Neuronal stem cell (in vitro differentiated cells): ENCODE measurements around the gene TRAP1.

Source experiments
- DNase-seq: peaks from one replicate; pipeline ENCODE4 v3.0.0-alpha.2; 2013; ENCODE audit warnings: low spot score
- H2AFZ ChIP-seq: one replicate; pipeline ENCODE4 v1.6.1; 2013; ENCODE audit warnings: mild to moderate bottlenecking, low read length, inconsistent platforms
- H2AK5ac ChIP-seq: 2 replicates; pipeline ENCODE4 v1.6.1; 2013; ENCODE audit warnings: low read depth, mild to moderate bottlenecking, inconsistent platforms, low read length, moderate library complexity, mixed read lengths
- H2BK120ac ChIP-seq: 2 replicates; pipeline ENCODE4 v1.6.1; 2013; ENCODE audit warnings: low read depth, mild to moderate bottlenecking, inconsistent platforms, low read length, moderate library complexity, mixed read lengths
- H2BK12ac ChIP-seq: one replicate; pipeline ENCODE4 v1.6.1; 2013; ENCODE audit warnings: low read length, inconsistent platforms
- H2BK15ac ChIP-seq: 2 replicates; pipeline ENCODE4 v1.6.1; 2013; ENCODE audit warnings: mild to moderate bottlenecking, low read length, inconsistent platforms, mixed read lengths
- H2BK5ac ChIP-seq: one replicate; pipeline ENCODE4 v1.6.1; 2013; ENCODE audit warnings: inconsistent platforms, mild to moderate bottlenecking, low read length, moderate library complexity
- H3K14ac ChIP-seq: one replicate; pipeline ENCODE4 v1.6.1; 2013; ENCODE audit warnings: low read length, inconsistent platforms
- H3K18ac ChIP-seq: 2 replicates; pipeline ENCODE4 v1.6.1; 2013; ENCODE audit warnings: low read length, inconsistent platforms
- H3K23ac ChIP-seq: 2 replicates; pipeline ENCODE4 v1.6.1; 2013; ENCODE audit warnings: low read depth, mild to moderate bottlenecking, mixed read lengths, low read length, inconsistent platforms; ENCODE audit not compliant: poor library complexity
- H3K27ac ChIP-seq: replicated peaks from 3 replicates; pipeline ENCODE4 v1.5.1; 2013; ENCODE audit warnings: low read length, inconsistent platforms
- H3K27me3 ChIP-seq, 3 experiments: 2 replicates each; pipeline ENCODE4 v1.6.1; 2013; ENCODE audit warnings: low read length in 3 of 3, mild to moderate bottlenecking in 2 of 3, inconsistent platforms in 1 of 3, low read depth in 1 of 3, mixed read lengths in 1 of 3, moderate library complexity in 1 of 3; ENCODE audit not compliant: control insufficient read depth in 3 of 3, insufficient read depth in 3 of 3
- H3K36me3 ChIP-seq, 2 donors: replicated peaks in 1 of 2; 2 replicates each; pipeline ENCODE4 v1.6.1; 2013; ENCODE audit warnings: low read length in 2 of 2; ENCODE audit not compliant: control insufficient read depth in 2 of 2, insufficient read depth in 2 of 2
- H3K4ac ChIP-seq: 2 replicates; pipeline ENCODE4 v1.6.1; 2013; ENCODE audit warnings: inconsistent platforms, mild to moderate bottlenecking, low read length, moderate library complexity
- H3K4me1 ChIP-seq, 2 donors: 1 replicate in 1 of 2; 2 replicates in 1 of 2; pipeline ENCODE4 v1.6.1; 2013; ENCODE audit warnings: low read length in 2 of 2, low read depth in 1 of 2; ENCODE audit not compliant: control insufficient read depth in 2 of 2, insufficient read depth in 1 of 2
- H3K4me2 ChIP-seq: one replicate; pipeline ENCODE4 v1.6.1; 2013; ENCODE audit warnings: mild to moderate bottlenecking, low read length, inconsistent platforms; ENCODE audit not compliant: insufficient read depth, poor library complexity, severe bottlenecking
- H3K4me3 ChIP-seq, 2 donors: 2 replicates each; pipeline ENCODE4 v1.5.1; 2013; ENCODE audit warnings: low read length in 2 of 2, mild to moderate bottlenecking in 2 of 2, inconsistent platforms in 1 of 2, moderate library complexity in 1 of 2
- H3K79me1 ChIP-seq: one replicate; pipeline ENCODE4 v1.6.1; 2013; ENCODE audit warnings: low read depth, mild to moderate bottlenecking, inconsistent platforms, low read length, moderate library complexity
- H3K9ac ChIP-seq: one replicate; pipeline ENCODE4 v1.6.1; 2013; ENCODE audit warnings: mild to moderate bottlenecking, low read depth, low read length, inconsistent platforms; ENCODE audit not compliant: poor library complexity
- H3K9me3 ChIP-seq, 2 donors: replicated peaks in 1 of 2; 2 replicates each; pipeline versions ENCODE3 to v1.6.1; 2013; ENCODE audit warnings: low read length in 2 of 2, mild to moderate bottlenecking in 2 of 2, inconsistent platforms in 1 of 2, low read depth in 1 of 2, mixed read lengths in 1 of 2, moderate library complexity in 1 of 2; ENCODE audit not compliant: control insufficient read depth in 2 of 2, insufficient read depth in 1 of 2
- H4K8ac ChIP-seq: one replicate; pipeline ENCODE4 v1.6.1; 2013; ENCODE audit warnings: low read depth, mild to moderate bottlenecking, inconsistent platforms, low read length, moderate library complexity
- H4K91ac ChIP-seq: one replicate; pipeline ENCODE4 v1.6.1; 2013; ENCODE audit warnings: low read length, low read depth, mild to moderate bottlenecking, inconsistent platforms; ENCODE audit not compliant: poor library complexity
- WGBS, 2 donors: extraction: QIAGEN DNeasy Blood & Tissue Kit; methylation state at CpG; one replicate each; pipeline ENCODE4 v1.1.7; 2013; ENCODE audit warnings: missing lambda C conversion rate in 2 of 2, mixed read lengths in 1 of 2; ENCODE audit not compliant: insufficient read length in 2 of 2, insufficient replicate concordance in 1 of 2; ENCODE audit errors: extremely low coverage in 2 of 2; 5-methylcytosine and 5-hydroxymethylcytosine counted together

The TRAP1 gene

GRCh38 chr16:3734758-3735221 is 17.5 kb upstream of the TRAP1 start:
- H3K18ac ChIP-seq, result peak overlapping the region; percentile 3
- no peak overlapping the region for H2BK15ac ChIP-seq
- no peak for DNase-seq
- H3K79me1 ChIP-seq, result peaks cover 22% of the 10 kb centered on the region
- no peaks in the 10 kb centered on the region for H3K4me1 ChIP-seq
- H3K27ac ChIP-seq, result no peak overlapping the region
- no peak overlapping the region for H2AFZ ChIP-seq
- H3K4me2 ChIP-seq, result no peak overlapping the region
- no peak overlapping the region for H2BK120ac ChIP-seq
- no peak overlapping the region for H3K4me3 ChIP-seq
- no peak overlapping the region for H2AK5ac ChIP-seq
- H3K36me3 ChIP-seq, result peaks cover 73 to 94% of the 10 kb centered on the region in 2 donors
- H3K23ac ChIP-seq, result peak overlapping the region; percentile 71
- H2BK5ac ChIP-seq, result no peak overlapping the region
- peak overlapping the region; percentile 96 for H4K8ac ChIP-seq
- no peak overlapping the region for H4K91ac ChIP-seq
- peaks cover 0 to 12% of the 10 kb centered on the region in 2 donors for H3K9me3 ChIP-seq
- no peak overlapping the region for H2BK12ac ChIP-seq
- H3K9ac ChIP-seq, result no peak overlapping the region
- no peak overlapping the region for H3K14ac ChIP-seq
- H3K4ac ChIP-seq, result no peak overlapping the region
- no CpG with 5 or more reads among the region's 25 CpGs for WGBS, 2 donors
- no peaks in the 10 kb centered on the region for H3K27me3 ChIP-seq

GRCh38 chr16:3734084-3734757 is 16.9 kb upstream of the TRAP1 start:
- Histone ChIP-seq H3K4ac (no peak overlapping the region), H3K9ac (peak overlapping the region; percentile 21), H2BK5ac (no peak overlapping the region), H2BK120ac (no peak overlapping the region), H2AK5ac (no peak overlapping the region), H3K4me1 (no peaks in the 10 kb centered on the region), H3K14ac (no peak overlapping the region), H2AFZ (no peak overlapping the region), H2BK12ac (no peak overlapping the region), H3K27me3 (no peaks in the 10 kb centered on the region), H2BK15ac (no peak overlapping the region), H3K18ac (no peak overlapping the region), H3K27ac (no peak overlapping the region), H3K9me3 (peaks cover 0 to 13% of the 10 kb centered on the region in 2 donors), H4K91ac (no peak overlapping the region), H3K36me3 (peaks cover 73 to 94% of the 10 kb centered on the region in 2 donors), H4K8ac (peak overlapping the region; percentile 96), H3K4me2 (no peak overlapping the region), H3K4me3 (no peak overlapping the region), H3K23ac (peak overlapping the region; percentile 71), H3K79me1 (peaks cover 24% of the 10 kb centered on the region)
- no peak for DNase-seq
- WGBS, 2 donors, result no CpG with 5 or more reads among the region's 27 CpGs

GRCh38 chr16:3732171-3732570 is 14.8 kb upstream of the TRAP1 start:
- H2BK12ac ChIP-seq, result no peak overlapping the region
- peaks cover 29% of the 10 kb centered on the region for H3K79me1 ChIP-seq
- H2BK5ac ChIP-seq, result no peak overlapping the region
- H4K91ac ChIP-seq, result no peak overlapping the region
- no CpG with 5 or more reads among the region's 8 CpGs for WGBS, 2 donors
- H3K4me1 ChIP-seq, result peaks cover 0 to 3% of the 10 kb centered on the region in 2 donors
- H3K14ac ChIP-seq, result no peak overlapping the region
- H3K23ac ChIP-seq, result no peak overlapping the region
- no peak overlapping the region for H3K4me3 ChIP-seq
- peaks cover 0 to 13% of the 10 kb centered on the region in 2 donors for H3K9me3 ChIP-seq
- no peaks in the 10 kb centered on the region for H3K27me3 ChIP-seq
- H2BK120ac ChIP-seq, result no peak overlapping the region
- no peak overlapping the region for H2AK5ac ChIP-seq
- DNase-seq, result no peak
- H3K36me3 ChIP-seq, result peaks cover 81 to 95% of the 10 kb centered on the region in 2 donors
- H3K4me2 ChIP-seq, result no peak overlapping the region
- no peak overlapping the region for H3K9ac ChIP-seq
- no peak overlapping the region for H3K27ac ChIP-seq
- no peak overlapping the region for H2BK15ac ChIP-seq
- no peak overlapping the region for H3K18ac ChIP-seq
- H2AFZ ChIP-seq, result no peak overlapping the region
- no peak overlapping the region for H4K8ac ChIP-seq
- no peak overlapping the region for H3K4ac ChIP-seq

- Histone ChIP-seq H3K27me3 (no peaks in the 10 kb centered on the region), H3K4ac (peak overlapping the region; percentile 66), H4K8ac (peak overlapping the region; percentile 43), H3K23ac (peak overlapping the region; percentile 55), H2BK15ac (no peak overlapping the region), H3K4me1 (peaks cover 0 to 3% of the 10 kb centered on the region in 2 donors), H3K79me1 (peaks cover 29% of the 10 kb centered on the region), H3K4me3 (peak overlapping the region in 1 of 2 donors; percentile 3), H2AFZ (no peak overlapping the region), H3K9me3 (peaks cover 0 to 13% of the 10 kb centered on the region in 2 donors), H3K14ac (no peak overlapping the region), H2BK12ac (no peak overlapping the region), H3K4me2 (no peak overlapping the region), H2BK120ac (no peak overlapping the region), H4K91ac (no peak overlapping the region), H3K36me3 (peaks cover 75 to 95% of the 10 kb centered on the region in 2 donors), H3K18ac (peak overlapping the region; percentile 48), H2AK5ac (no peak overlapping the region), H3K9ac (peak overlapping the region; percentile 55), H3K27ac (no peak overlapping the region), H2BK5ac (no peak overlapping the region)
- WGBS, 2 donors, result no CpG with 5 or more reads among the region's 34 CpGs
- no peak for DNase-seq
Observed at GRCh38 chr16:3731126-3731935, 14.0 kb upstream of the TRAP1 start.
